Adipose tissue (tissue), 3 donors: ENCODE data around the gene AGBL3. TPM values are rescaled to one million over a fixed set of nuclear protein-coding genes. Genes with fewer than 3 reads are reported as not detected.
"Not testable (repeated sequence)": the region's sequence is repeated elsewhere in the genome, so short reads cannot be mapped to it uniquely, and the experiment has no call there.

Experiments
- H3K27ac ChIP-seq: one replicate; pipeline ENCODE4 v1.5.1; 2013; ENCODE audit warnings: low read depth, low read length
- WGBS, 3 donors: extraction: QIAGEN DNeasy Blood & Tissue Kit; methylation state at CpG; one replicate each; pipeline ENCODE4 v1.1.7; 2013; 5-methylcytosine and 5-hydroxymethylcytosine counted together
- polyA plus RNA-seq, 3 donors: library from polyadenylated mRNA; stranded (reverse); fragments of 200-250 nt; gene quantifications; one replicate each; pipeline ENCODE4 v1.2.3, GENCODE V29; 2013
- donor health status: healthy with polysubstance abuse.
- donor health status: Bipolar disorder and iron deficiency.
- donor health status: healthy.

Gene AGBL3
- polyA plus RNA-seq, 3 donors, result 0.90 to 1.1 (median 1.1) TPM

GRCh38 chr7:135012229-135012628 lies 25.9 kb downstream of the AGBL3 start:
- no peak overlapping the region for H3K27ac ChIP-seq

GRCh38 chr7:135023622-135024021 lies 37.3 kb downstream of the AGBL3 start:
- H3K27ac ChIP-seq, result no peak overlapping the region
- 92 to 94% (median 93%) methylated on average over 2 of the region's 2 CpGs for WGBS, 3 donors

- WGBS, 3 donors, result 51 to 80% (median 78%) methylated on average over 2 of the region's 2 CpGs
- no peak overlapping the region for H3K27ac ChIP-seq
These were observed 48.9 kb downstream of the AGBL3 start for GRCh38 chr7:135035252-135035651.

GRCh38 chr7:135067017-135067416 lies 80.7 kb downstream of the AGBL3 start:
- H3K27ac ChIP-seq, result not testable (repeated sequence)
- WGBS, 3 donors, result 93 to 95% (median 94%) methylated on average over 10 to 12 of the region's 12 CpGs

GRCh38 chr7:135074096-135074495 lies 87.8 kb downstream of the AGBL3 start:
- no peak overlapping the region for H3K27ac ChIP-seq
- WGBS, 3 donors, result 97 to 100% (median 97%) methylated on average over 1 of the region's 1 CpG

GRCh38 chr7:135074531-135074930 lies 88.2 kb downstream of the AGBL3 start:
- H3K27ac ChIP-seq, result no peak overlapping the region
- WGBS, 3 donors, result 0 to 100% (median 46%) methylated on average over 1 of the region's 1 CpG

GRCh38 chr7:135075716-135076115 lies 89.4 kb downstream of the AGBL3 start:
- no peak overlapping the region for H3K27ac ChIP-seq
- 75 to 84% (median 80%) methylated on average over 3 of the region's 3 CpGs for WGBS, 3 donors

GRCh38 chr7:135076882-135077281 lies 90.6 kb downstream of the AGBL3 start:
- H3K27ac ChIP-seq, result no peak overlapping the region
- WGBS, 3 donors, result 90 to 95% (median 92%) methylated on average over 4 of the region's 4 CpGs

- H3K27ac ChIP-seq, result no peak overlapping the region
- WGBS, 3 donors, result 73 to 79% (median 78%) methylated on average over 7 of the region's 7 CpGs
These were observed 91.3 kb downstream of the AGBL3 start for GRCh38 chr7:135077642-135078041.

- no peak overlapping the region for H3K27ac ChIP-seq
These were observed 91.7 kb downstream of the AGBL3 start for GRCh38 chr7:135078051-135078450.

- H3K27ac ChIP-seq, result no peak overlapping the region
These were observed 92.8 kb downstream of the AGBL3 start for GRCh38 chr7:135079068-135079467.

GRCh38 chr7:135083005-135083404 lies 96.7 kb downstream of the AGBL3 start:
- H3K27ac ChIP-seq, result no peak overlapping the region
- 0 to 41% (median 2%) methylated on average over 1 of the region's 1 CpG for WGBS, 3 donors

- WGBS, 3 donors, result 93 to 100% (median 95%) methylated on average over 1 of the region's 1 CpG
- H3K27ac ChIP-seq, result no peak overlapping the region
These were observed 102.3 kb downstream of the AGBL3 start for GRCh38 chr7:135088566-135088965.

GRCh38 chr7:135091717-135092116 lies 105.4 kb downstream of the AGBL3 start:
- WGBS, 3 donors, result 95 to 99% (median 98%) methylated on average over 1 of the region's 1 CpG
- no peak overlapping the region for H3K27ac ChIP-seq

- 86 to 88% (median 87%) methylated on average over 2 of the region's 2 CpGs for WGBS, 3 donors
- no peak overlapping the region for H3K27ac ChIP-seq
These were observed 108.3 kb downstream of the AGBL3 start for GRCh38 chr7:135094472-135095237.

- 87 to 100% (median 91%) methylated on average over 1 of the region's 1 CpG for WGBS, 3 donors
These were observed 109.1 kb downstream of the AGBL3 start for GRCh38 chr7:135095450-135095849.

GRCh38 chr7:135098391-135098790 lies 112.1 kb downstream of the AGBL3 start:
- H3K27ac ChIP-seq, result no peak overlapping the region

More at GRCh38 chr7:135095450-135095849, 109.1 kb downstream of the AGBL3 start:
- no peak overlapping the region for H3K27ac ChIP-seq

GRCh38 chr7:135100856-135101255 lies 114.5 kb downstream of the AGBL3 start:
- no peak overlapping the region for H3K27ac ChIP-seq

More at GRCh38 chr7:135098391-135098790, 112.1 kb downstream of the AGBL3 start:
- 34 to 57% (median 52%) methylated on average over 3 of the region's 3 CpGs for WGBS, 3 donors

GRCh38 chr7:135102372-135102771 lies 116.1 kb downstream of the AGBL3 start:
- H3K27ac ChIP-seq, result no peak overlapping the region

GRCh38 chr7:135109562-135109961 lies 123.3 kb downstream of the AGBL3 start:
- no peak overlapping the region for H3K27ac ChIP-seq
- 81 to 94% (median 88%) methylated on average over 4 of the region's 4 CpGs for WGBS, 3 donors

- H3K27ac ChIP-seq, result no peak overlapping the region
- 92 to 100% (median 93%) methylated on average over 1 of the region's 1 CpG for WGBS, 3 donors
These were observed 123.7 kb downstream of the AGBL3 start for GRCh38 chr7:135109976-135110375.
